ENCODE results near the gene GPC6.
A peak's percentile ranks its signal among the peaks of the same experiment; 100 is the strongest.

The GPC6 gene

DNA sequence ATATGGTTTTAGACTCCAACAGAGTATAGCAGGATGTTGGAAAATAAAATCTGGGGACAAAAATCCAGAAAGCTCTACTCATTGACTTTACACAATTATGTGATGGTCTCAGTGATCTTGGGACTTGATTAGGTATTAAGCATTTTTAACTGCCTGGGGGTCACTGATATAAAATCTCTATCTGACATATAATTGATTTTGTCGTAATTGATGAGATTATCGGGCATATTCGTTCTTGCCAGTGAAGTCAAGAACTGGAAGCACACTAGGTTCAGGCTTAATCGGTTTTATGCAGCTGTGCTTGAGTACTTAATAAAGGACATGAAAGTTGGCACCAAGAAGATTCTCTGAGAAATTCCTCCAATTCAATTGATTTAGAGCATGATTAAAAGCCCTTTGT, 862.1 kb downstream of the GPC6 start:
- TF ChIP-seq, protein P1, sequence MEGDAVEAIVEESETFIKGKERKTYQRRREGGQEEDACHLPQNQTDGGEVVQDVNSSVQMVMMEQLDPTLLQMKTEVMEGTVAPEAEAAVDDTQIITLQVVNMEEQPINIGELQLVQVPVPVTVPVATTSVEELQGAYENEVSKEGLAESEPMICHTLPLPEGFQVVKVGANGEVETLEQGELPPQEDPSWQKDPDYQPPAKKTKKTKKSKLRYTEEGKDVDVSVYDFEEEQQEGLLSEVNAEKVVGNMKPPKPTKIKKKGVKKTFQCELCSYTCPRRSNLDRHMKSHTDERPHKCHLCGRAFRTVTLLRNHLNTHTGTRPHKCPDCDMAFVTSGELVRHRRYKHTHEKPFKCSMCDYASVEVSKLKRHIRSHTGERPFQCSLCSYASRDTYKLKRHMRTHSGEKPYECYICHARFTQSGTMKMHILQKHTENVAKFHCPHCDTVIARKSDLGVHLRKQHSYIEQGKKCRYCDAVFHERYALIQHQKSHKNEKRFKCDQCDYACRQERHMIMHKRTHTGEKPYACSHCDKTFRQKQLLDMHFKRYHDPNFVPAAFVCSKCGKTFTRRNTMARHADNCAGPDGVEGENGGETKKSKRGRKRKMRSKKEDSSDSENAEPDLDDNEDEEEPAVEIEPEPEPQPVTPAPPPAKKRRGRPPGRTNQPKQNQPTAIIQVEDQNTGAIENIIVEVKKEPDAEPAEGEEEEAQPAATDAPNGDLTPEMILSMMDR (conservative IDR thresholded peaks at IDR 0.05; ENCODE audit: low read length) = no peak
- H3K4me3 ChIP-seq (ENCODE audit: low read length) = no peak overlapping the region
- no peak for DNase-seq (ENCODE audit: low read depth)

GRCh38 chr13:94090773-94091480, 864.3 kb downstream of the GPC6 start:
- TF ChIP-seq, protein P1 (conservative IDR thresholded peaks at IDR 0.05; ENCODE audit: low read length) = no peak
- no peak overlapping the region for H3K4me3 ChIP-seq (ENCODE audit: low read length)
- DNase-seq (ENCODE audit: low read depth) = no peak

DNA sequence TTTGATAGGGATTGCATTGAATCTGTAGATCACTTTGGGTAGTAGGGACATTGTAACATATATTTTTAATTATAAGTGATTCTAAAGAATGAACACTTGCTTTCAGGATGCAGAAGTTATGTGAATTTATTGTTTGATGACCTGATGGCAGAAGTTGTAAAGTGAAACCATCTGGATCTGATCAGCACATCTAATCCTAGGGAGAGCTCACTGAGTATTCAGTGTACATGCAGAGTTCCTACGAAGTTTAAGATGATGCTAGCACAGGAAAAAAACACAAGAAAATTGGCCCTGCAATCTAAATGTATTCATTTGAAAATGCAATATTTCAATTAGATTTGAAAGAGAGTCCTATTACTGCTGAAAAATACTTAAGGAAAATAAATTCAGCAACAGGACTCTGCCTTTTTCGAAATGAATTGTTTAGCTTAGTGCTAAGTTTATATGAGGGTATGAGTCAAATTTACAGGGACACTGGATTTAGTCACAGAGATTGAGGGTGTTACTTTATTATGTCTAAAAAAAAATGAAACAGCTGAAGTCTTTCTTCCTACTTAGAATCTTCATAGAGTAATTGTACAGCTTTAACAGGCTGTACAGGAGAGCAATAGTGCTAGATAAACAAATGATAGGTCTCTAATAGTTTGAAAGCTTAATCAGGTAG, 867.2 kb downstream of the GPC6 start:
- H3K4me3 ChIP-seq (ENCODE audit: low read length) = no peak overlapping the region
- TF ChIP-seq, protein P1 (conservative IDR thresholded peaks at IDR 0.05; ENCODE audit: low read length) = no peak
- peak; percentile 47 for DNase-seq (ENCODE audit: low read depth)

DNA sequence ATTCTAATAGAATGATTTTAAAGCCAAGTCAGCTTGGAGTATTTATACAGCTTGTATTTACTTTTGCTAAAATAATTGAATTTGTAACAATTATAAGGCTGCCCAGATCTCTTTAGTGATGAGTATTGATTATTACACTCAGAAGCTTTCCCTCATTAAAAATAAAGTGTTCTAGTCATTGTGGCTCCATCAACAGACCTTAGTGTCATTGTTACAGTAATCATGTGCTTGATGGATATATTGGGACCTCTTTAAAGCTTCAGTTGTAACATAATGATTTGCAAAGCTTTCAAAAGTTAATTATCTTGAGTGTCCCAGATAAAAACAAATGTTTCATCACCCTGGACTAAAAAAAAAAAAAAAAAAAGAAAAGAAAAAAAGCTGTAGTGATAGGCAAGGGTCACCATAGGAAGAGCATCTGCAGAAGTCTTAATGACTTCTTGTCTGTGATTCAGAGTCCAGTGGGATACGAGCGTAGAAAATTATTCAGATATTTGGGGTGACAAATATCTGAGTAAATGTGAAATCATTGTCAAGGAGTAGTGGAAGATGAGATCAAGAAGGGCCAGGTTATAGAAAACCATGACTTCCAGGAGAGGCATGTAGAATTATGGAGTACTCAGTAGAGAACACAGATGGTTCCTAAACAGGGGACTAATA, 883.2 kb downstream of the GPC6 start:
- peak; percentile 6 for DNase-seq (ENCODE audit: low read depth)
- H3K4me3 ChIP-seq (ENCODE audit: low read length) = no peak overlapping the region
- TF ChIP-seq, protein P1 (conservative IDR thresholded peaks at IDR 0.05; ENCODE audit: low read length) = no peak

- no peak overlapping the region for H3K4me3 ChIP-seq (ENCODE audit: low read length)
- DNase-seq (ENCODE audit: low read depth) = peak; percentile 96
- TF ChIP-seq, protein P1 (conservative IDR thresholded peaks at IDR 0.05; ENCODE audit: low read length) = no peak
Observed at GRCh38 chr13:94112227-94112626, 885.6 kb downstream of the GPC6 start.

DNA sequence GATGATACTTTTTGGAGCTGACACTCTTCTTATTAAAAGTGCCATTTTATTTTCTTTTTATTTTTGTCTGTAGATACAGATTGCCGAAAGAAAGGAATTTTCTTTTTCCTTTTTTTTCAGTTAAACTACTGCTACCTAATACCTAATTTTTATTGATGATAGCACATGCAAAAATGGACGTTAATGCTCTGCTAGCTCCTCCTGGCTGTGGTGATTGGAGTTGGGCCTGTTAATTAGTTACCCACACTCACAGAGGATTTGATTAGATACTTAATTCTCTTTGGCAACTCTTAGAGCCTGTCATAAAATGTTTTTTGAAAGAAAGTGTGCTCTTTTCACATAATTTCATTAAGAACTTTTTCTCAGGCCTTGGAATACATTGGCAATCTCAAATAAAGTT, 886.1 kb downstream of the GPC6 start:
- no peak overlapping the region for H3K4me3 ChIP-seq (ENCODE audit: low read length)
- TF ChIP-seq, protein P1 (conservative IDR thresholded peaks at IDR 0.05; ENCODE audit: low read length) = no peak; the same call in 1 of the 2 replicates
- no peak for DNase-seq (ENCODE audit: low read depth)
